GM19035 (cell line): ENCODE measurements around the gene AIF1.

Experiments
- ATAC-seq: cut with Tn5 transposase; IDR thresholded peaks from one replicate; pipeline ENCODE4 v1.9.1; 2021; ENCODE audit not compliant: unreplicated experiment

The AIF1 gene

DNA sequence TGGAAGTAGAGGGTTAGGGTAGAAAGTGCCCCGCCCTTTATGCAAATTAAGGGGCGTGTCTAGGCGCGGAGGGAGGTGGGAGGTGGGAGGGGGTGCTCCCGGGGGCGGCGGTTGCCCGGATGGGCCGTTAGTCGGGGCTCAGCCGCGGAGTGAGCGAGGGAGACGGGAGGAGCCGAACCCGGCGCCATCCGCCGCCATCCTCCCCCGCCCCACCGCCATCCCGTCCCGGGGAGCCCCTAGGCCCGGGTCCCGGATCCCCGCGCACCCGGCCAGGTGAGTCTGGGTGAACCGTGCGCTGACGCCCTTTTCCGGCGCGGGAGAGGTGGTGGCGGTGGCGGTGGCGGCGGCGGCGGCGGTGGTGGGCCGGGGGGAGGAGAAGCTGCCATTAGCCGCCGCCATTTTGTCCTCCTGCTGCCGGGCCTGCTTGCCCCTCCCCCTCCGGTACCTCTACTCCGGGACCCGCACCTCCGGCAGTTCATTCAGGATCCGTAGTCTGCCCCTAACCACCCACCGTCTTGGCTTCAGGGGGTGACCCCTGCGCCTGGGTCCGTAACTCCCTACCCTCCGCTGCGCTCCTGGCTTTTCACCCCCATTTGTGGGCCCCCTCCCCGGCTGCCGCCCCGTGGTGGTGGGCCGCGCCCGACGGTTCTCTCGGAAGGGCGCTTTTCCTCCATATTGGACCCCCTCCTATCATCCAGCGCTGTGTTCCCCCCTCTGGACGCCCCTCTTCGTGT, 5.7 kb downstream of the AIF1 start, which contains the start of gene PRRC2A:
Gene PRRC2A, plus strand, starts transcription at position 130 of the 734 bp plus-strand sequence. CDS start 2,075 bp downstream, outside the sequence.
- ATAC-seq, result peak; percentile 41

DNA sequence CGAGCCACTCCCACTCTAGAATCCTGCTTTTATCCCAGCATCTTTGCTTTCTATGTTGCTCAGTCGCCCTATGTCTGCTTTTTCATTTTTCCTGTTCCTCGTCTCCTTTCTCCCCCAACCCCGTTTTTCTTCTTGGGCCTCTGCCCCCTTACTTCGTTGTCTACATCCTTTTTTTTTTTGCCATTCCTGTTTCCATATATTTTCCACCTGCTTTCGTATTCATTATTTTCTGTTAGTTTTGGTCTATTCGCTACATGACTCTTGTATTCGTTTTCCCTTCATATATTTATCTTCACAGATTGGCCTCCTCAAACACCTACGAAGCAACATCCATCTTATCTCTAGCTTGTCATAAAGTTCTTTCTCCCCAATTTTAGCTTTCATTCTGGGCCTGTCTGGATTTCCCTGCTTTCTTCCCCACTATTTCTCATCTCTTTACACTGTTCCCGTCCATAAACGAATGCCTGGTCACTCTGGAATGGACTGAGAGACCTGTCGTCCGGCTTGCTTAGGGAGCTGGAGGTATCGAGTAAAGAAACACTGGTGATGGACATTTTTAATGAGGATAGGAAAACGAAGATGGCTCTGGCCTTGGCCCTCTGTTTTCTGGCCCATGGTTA, 6.4 kb downstream of the AIF1 start:
- no peak for ATAC-seq

DNA sequence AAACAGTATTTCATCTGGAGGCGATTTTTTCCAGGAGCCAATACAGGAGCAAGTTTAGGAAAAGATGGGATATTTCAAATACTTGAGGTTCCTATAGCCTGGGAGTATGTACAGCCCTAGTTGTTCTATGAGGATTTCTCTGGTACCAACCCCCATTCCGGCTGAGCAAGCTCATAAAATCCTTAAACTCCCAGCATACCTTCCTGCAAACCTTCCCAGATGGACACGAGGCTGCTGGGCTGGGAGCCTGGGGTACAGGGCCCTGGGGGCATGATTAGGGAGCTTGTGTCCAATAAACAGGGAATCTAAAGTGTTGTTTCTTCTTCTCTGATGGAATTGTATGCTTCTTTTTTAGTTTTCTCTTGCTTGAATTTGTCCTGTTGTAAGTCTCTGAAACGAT, 7.0 kb downstream of the AIF1 start:
- no peak for ATAC-seq

DNA sequence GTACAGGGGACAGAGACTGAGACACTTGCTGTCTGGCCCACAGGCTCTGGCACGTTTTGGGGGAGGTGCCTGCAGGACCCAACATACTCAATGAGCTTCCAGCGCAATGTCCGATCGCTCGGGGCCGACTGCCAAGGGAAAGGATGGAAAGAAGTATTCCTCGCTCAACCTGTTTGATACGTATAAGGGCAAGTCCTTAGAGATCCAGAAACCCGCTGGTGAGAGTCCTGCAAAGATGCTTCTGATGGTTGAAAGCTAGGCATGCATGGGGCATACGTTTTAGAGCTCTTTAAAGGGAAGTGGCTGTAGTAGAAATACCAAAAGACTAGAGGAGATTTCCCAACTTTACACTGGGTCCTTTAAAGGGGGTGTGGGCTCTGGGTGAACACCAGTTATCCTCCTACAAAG, 7.7 kb downstream of the AIF1 start:
- no peak for ATAC-seq

DNA sequence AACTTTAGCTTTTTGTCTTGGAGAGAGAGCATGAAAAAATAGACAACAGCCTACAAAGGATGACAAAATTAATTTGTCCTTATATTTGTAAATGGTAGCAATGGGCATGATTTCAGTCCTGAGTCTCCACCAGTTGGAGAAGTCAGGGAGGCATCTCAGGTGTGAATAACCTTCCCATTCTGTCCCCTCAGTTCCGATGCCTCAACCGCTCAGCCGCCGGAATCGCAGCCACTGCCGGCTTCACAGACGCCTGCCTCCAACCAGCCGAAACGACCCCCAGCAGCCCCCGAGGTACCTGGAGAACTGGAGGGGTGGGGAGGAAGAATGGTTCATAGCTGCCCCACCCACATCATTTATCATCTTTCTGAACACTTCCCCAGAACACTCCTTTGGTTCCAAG, 9.0 kb downstream of the AIF1 start:
- no peak for ATAC-seq

DNA sequence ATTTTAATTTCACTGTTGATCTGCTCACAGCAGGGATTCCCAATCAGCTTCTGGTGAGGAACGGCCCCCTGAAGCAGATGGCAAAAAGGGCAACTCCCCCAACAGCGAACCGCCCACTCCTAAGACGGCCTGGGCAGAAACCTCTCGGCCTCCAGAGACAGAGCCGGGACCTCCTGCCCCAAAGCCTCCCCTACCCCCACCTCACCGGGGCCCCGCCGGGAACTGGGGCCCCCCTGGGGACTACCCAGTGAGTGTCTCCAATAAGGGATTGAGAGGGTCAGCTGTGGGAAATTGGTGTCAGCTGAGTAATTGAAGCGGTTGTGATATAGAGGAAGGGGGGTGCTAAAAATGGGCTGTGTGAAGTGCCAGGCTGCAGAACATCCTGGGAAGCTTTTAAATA, 11.9 kb downstream of the AIF1 start:
- ATAC-seq, result no peak

DNA sequence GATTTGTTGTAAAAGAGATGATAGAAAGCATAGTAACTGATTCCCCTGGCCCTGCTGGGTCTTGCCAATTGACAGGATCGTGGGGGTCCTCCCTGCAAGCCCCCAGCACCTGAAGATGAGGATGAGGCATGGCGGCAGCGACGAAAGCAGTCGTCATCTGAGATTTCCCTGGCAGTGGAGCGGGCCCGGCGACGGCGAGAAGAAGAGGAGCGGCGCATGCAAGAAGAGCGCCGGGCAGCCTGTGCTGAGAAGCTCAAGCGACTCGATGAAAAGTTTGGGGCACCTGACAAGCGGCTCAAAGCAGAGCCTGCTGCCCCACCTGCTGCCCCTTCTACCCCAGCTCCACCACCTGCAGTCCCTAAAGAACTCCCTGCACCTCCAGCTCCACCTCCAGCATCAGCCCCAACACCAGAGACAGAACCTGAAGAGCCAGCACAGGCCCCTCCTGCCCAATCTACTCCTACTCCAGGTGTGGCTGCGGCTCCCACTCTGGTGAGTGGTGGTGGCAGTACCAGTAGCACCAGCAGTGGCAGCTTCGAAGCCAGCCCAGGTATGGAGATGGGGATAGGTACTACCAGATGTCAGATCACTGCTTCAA, 12.8 kb downstream of the AIF1 start:
- ATAC-seq, result no peak

DNA sequence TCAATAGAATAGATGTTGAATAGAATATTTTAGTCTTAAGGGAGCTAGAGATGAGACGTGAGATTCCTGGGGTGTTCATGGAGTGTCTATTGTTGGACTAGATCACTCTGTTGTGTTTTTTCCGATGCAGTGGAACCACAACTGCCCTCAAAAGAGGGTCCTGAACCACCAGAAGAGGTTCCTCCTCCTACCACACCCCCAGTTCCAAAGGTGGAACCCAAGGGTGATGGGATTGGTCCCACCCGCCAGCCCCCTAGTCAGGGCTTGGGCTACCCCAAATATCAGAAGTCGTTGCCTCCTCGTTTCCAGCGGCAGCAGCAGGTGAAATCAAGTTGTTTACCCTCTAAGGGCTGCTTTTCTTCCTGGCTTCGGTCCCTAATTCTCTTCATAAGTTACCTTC, 14.0 kb downstream of the AIF1 start:
- no peak for ATAC-seq

DNA sequence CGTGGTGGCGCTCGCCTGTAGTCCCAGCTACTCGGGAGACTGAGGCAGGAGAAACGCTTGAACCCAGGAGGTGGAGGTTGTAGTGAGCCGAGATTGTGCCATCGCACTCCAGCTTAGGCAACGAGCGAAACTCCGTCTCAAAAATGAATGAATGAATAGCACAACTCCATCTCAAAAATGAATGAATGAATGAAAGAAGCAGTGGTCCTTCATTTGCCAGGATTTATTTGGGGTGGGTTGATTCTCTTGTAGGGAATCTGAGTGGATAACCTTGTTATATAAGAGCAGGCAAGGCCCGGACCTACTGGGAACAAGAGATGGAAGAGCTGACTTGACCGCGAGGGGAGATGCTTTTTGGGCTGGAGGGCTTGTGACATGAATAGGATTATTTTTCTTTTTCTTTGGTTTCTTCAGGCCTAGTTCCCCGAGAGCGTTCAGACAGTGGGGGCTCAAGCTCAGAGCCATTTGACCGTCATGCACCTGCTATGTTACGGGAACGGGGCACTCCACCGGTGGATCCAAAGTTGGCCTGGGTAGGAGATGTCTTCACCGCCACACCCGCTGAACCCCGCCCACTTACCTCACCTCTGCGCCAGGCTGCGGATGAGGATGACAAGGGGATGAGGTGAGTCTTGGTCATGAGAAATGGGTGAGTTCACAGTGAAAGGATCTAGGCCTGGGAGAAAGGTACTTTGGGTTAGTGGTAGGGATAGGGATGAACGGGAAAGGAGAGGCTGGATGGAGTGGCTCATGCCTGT, 15.3 kb downstream of the AIF1 start:
- no peak for ATAC-seq

DNA sequence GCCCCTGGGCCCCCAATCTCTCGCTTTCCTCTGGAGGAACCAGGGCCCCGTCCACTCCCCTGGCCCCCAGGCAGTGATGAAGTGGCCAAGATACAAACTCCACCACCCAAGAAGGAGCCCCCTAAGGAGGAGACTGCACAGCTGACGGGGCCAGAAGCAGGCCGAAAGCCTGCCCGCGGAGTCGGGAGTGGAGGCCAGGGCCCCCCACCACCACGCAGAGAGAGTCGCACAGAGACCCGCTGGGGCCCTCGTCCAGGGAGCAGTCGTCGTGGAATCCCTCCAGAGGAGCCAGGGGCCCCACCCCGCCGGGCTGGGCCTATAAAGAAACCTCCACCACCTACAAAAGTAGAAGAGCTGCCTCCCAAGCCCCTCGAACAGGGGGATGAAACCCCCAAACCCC, 16.2 kb downstream of the AIF1 start:
- ATAC-seq, result no peak

DNA sequence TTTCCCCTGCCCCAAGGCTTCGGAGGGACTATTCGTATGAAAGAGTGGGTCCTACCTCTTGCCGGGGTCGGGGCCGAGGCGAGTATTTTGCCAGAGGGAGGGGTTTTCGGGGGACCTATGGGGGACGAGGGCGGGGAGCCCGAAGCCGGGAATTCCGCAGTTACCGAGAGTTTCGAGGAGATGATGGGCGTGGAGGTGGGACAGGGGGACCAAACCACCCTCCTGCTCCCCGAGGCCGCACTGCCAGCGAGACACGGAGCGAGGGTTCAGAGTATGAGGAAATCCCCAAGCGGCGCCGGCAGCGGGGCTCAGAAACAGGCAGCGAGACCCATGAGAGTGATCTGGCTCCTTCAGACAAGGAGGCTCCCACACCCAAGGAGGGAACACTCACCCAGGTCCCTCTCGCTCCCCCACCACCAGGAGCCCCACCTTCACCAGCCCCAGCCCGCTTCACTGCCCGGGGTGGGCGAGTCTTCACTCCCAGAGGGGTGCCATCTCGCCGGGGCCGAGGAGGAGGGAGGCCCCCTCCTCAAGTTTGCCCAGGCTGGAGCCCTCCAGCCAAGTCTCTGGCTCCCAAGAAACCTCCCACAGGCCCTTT, 16.7 kb downstream of the AIF1 start:
- no peak for ATAC-seq

DNA sequence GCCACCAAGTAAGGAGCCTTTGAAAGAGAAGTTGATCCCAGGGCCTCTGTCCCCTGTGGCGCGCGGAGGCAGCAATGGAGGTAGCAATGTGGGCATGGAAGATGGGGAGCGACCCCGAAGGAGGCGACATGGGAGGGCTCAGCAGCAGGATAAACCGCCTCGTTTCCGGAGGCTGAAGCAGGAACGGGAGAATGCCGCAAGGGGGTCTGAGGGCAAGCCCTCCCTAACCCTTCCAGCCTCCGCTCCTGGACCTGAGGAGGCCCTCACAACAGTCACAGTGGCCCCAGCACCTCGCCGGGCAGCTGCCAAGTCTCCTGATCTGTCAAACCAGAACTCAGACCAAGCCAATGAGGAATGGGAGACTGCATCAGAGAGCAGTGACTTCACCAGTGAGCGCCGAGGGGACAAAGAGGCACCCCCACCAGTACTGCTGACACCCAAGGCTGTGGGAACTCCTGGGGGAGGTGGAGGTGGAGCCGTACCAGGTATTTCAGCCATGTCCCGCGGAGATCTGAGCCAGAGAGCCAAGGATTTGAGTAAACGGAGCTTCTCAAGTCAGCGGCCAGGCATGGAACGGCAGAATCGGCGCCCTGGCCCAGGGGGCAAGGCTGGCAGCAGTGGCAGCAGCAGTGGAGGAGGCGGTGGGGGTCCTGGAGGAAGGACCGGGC, 17.4 kb downstream of the AIF1 start:
- ATAC-seq, result no peak

DNA sequence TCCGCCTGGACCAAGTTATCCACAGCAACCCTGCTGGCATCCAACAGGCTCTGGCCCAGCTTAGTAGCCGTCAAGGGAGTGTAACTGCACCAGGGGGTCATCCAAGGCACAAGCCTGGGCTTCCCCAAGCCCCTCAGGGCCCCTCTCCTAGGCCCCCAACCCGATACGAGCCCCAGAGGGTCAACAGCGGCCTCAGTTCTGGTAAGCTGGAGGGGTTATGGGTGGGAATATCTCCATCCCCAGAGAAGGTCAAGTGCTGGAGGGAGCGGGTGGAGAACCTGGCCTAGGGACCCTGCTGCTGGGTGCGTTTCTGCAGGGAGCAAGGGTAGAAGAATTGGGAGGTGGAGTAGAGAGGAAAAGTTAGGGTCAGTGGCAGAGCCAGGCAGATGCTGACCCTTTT, 18.4 kb downstream of the AIF1 start:
- ATAC-seq, result no peak

DNA sequence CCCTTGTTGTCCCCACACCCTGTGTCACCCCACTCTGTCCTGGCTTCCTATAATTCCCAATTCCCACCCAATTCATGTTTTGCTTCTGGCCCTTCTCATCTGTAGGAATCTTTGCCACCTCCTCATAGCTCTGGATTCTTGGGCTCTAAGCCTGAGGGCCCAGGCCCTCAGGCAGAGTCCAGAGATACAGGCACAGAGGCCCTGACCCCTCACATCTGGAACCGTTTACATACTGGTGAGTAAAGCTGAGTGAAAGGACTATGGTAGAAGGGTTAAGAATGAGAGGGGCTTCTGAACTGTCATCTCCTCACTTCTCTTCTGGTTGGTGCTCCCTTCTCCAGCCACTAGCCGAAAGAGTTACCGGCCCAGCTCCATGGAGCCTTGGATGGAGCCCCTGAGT, 19.1 kb downstream of the AIF1 start:
- no peak for ATAC-seq

DNA sequence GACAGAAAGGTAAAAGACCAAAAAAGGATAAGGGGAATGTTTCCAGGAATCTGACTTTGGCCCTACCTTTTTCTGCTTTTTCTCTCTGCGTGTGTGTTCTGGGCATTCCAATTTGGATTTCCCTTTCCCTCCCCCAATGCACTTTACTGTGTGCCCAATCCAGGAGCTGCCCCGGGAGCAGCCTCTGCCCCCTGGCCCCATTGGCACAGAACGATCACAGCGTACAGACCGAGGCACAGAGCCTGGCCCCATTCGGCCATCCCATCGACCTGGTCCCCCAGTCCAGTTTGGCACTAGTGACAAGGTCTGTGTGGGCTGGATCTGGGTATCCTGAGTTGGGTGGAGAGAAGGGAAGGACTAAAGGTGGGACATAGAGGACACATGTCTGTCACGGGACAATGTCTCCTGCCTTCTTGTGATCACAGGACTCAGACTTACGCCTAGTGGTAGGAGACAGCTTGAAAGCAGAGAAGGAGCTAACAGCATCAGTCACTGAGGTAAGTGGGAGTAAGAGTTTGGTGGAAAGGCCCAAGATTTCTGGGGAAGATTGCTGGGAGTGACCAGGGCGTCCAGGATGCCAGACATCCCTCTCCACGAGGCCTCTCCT, 20.0 kb downstream of the AIF1 start:
- ATAC-seq, result no peak

DNA sequence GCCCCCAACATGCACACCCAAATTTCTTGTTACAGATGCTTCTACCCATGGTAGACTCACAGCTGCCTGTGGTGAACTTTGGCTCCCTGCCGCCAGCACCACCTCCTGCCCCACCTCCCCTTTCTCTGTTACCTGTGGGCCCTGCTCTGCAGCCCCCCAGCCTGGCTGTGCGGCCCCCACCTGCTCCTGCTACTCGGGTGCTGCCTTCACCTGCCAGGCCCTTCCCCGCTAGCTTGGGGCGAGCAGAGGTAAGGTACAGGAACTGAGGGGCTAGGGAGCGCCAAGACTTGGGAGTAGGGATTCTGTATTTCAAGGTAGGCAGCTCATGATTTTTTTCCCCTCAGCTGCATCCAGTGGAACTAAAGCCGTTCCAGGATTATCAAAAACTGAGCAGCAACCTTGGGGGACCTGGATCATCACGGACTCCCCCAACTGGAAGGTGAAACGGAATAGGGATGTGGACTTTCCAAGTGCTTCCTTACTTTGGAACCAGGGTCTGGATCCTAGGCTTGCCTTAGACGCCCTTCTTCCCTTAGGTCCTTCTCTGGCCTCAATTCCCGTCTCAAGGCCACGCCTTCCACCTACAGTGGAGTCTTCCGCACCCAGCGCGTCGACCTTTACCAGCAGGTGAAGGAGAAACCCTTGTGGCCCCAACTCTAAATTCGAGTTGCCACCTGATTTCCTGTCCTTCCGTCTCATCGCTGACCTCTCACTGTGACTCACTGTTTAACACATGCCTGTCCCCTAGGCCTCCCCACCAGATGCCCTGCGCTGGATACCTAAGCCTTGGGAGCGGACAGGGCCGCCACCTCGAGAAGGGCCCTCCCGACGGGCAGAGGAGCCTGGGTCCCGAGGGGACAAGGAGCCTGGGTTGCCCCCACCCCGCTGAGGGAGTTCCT, 21.9 kb downstream of the AIF1 start:
- no peak for ATAC-seq

DNA sequence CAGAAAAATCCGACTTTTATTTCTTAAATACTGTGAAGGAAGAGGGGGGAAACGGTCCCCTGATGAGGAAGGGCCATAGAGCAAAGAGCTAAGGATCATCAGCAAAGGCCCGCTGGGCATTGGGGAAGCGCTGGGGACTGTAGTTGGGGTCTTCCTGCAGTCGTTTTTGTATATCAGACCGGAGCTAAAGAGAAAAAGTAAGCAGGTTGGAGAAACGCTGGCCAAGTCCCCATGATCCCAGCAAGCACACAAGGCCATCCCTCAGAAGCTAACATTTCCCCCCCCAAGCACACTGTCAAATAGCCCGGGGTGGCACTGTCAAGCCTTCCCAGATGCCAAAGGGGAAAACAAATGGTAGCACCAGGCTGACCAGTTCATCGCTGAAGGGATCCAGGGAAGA, 24.0 kb downstream of the AIF1 start:
- no peak for ATAC-seq

DNA sequence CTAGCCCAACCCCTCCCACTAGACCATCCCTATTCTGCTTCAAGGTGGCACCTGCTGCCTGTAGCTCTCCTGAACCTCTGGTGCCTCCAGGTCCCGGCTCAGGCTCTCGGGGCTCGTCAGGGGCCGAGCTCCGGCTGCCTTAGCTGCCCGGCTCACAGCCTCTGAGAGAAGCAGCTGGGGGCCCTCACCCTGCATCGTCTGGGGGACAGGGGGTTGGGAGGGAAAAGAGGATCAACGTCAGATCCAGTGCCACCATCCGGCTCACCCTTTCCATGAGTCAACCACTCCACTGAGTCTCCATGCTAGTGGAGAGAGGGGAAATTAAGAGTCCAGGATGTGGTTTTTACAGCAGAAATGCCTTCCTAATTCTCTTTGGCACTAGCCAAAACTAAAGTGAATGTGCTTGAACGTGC, 24.4 kb downstream of the AIF1 start:
- no peak for ATAC-seq

DNA sequence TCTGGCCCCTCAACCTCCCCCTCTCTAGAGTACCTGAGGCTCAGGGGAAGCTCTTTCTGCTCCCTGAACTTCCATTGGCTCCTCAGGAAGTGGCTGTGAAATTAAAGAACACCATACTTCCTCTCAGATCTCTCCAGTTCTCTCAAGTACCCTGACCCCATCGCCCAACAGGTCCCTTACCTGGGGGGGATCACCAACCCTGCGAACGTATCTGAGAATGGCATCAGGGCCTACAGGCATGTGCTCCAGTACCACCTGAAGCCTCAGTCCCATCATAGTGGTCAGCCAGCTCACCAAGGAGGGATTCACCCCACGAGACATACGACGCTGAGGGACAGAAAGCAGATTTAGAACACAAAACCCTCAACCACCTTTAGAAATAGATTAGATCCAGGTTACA, 25.6 kb downstream of the AIF1 start:
- no peak for ATAC-seq
